ENCODE measurements around the gene PNLDC1. TPM values are rescaled to one million over a fixed set of nuclear protein-coding genes. Genes with fewer than 3 reads are reported as not detected.

PNLDC1 gene, protein sequence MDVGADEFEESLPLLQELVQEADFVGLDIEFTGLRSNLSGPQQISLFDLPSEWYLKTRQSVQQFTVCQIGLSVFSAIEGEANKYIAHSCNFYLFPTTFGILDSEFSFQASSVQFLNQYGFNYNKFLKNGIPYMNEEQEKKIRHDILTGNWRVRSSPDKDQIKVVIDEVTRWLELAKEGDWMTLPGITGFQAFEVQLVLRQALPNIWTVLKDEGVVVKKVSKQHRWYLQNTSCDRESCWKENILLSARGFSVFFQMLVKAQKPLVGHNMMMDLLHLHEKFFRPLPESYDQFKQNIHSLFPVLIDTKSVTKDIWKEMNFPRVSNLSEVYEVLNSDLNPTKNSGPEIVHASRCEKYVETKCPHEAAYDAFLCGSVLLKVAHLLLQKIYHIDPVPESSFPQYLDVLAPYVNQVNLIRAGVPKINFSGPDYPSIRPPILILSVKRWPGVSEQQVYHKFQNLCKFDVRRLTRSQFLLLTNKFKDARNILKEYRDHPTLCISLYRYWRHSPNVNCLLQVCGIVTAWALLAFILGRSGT
- total RNA-seq (2014; rRNA removed; shearing (Covaris generic)), result not detected in 2 replicates

DNA sequence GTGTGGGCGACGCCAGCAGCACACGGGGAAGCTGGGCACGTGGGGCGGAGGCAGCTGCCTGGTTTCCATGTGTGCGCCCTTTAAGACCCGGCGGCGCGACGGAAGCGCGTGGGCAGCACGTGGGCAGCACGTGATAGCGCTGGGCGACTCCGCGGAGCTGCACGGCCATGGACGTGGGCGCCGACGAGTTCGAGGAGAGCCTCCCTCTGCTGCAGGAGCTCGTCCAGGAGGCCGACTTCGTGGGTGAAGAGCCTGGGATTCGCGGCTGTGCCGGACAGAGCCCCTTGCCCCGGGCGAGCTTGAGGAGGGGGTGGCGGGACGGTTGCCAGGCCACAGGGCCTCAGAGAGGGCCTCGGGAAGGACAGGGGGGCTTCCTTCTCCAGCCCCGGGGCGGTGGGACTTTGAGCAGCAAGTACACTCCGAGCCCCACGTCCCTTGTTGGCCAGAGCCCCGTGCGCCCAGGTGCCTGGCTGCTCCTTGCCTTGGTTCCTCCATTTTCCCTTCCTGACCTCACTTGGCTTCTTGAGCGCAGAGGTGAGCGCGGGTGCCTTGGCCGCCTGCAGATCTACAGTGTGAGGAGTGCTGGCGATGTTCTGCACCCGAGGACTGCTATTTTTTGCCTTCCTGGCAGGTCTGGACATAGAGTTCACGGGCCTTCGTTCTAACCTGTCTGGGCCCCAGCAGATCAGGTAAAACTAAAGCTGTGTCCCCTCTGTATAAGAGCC lies at the start of gene PNLDC1:
Gene PNLDC1 (plus strand): TSS at position 136 of the 725 bp plus-strand sequence. CDS start 32 bp downstream, at position 168.
- no peak within 1 kb of the TSS for H3K27ac ChIP-seq
- peaks cover 34% of the 10 kb centered on the region for H3K36me3 ChIP-seq
- no peaks in the 10 kb centered on the region for H3K9me3 ChIP-seq (replicated peaks)
- H3K4me1 ChIP-seq (replicated peaks), result no peaks in the 10 kb centered on the region
- no peak within 1 kb of the TSS for H3K4me3 ChIP-seq
- no peak for DNase-seq (ENCODE audit: low read depth in 1 of 2, low spot score in 2 of 2)
- H3K27me3 ChIP-seq (replicated peaks), result no peaks in the 10 kb centered on the region

DNA sequence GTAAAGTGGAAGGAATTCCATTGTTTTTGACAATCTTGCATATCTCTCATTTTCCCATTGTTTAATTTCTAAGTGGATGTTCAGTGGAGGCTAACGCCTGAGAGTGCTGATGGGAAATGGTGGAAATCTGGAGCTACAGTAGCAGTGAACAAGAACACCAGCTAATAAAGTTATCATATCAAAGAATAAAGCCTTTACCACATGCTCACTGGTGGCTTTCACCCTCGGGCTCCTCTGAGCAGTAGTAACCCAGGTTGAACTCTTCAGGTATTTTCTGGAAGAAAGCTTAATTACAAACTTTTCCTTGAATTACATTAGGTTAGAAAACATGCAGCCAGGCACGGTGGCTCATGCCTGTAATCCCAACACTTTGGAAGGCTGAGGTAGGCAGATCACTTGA lies 48.6 kb upstream of the PNLDC1 start:
- Histone ChIP-seq H3K27ac (no peak overlapping the region), H3K9me3 (replicated peaks) (no peaks in the 10 kb centered on the region), H3K4me1 (replicated peaks) (peaks cover 4% of the 10 kb centered on the region; the same call in 1 of the 2 replicates), H3K4me3 (no peak overlapping the region), H3K27me3 (replicated peaks) (no peaks in the 10 kb centered on the region), H3K36me3 (peaks cover 83% of the 10 kb centered on the region)
- DNase-seq (ENCODE audit: low read depth in 1 of 2, low spot score in 2 of 2), result no peak

DNA sequence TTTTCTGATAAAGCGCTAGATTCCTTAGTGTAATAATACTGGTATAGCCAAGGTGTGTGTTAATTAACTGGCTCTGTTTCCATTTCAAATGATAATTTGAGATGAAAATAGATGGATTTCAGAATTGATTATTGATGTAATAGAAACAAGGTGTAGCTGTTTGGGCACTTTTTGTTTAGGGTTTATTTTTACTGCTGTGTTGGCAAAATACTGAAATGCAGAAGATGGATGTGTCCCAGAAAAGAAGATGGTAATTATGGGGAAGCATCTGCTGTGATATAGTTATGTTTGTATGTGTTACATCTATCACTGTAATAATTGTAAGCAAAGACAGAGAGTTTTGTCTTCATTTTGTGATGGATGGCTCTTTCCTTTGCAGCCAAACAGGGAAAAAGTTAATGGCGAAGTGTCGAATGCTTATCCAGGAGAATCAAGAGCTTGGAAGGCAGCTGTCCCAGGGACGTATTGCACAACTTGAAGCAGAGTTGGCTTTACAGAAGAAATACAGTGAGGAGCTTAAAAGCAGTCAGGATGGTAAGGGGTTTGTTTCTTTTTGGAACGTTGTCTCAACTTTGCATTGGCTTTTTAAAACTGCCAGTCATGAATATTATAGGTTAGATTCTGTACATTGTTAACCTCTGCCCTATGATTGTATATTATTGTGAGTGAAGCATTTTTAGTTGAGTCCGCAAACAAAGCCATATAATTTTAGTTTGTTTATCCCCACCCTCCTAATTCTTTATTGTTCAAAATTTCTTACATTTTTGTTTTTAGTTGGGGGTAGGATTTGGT lies 46.8 kb upstream of the PNLDC1 start:
- H3K4me1 ChIP-seq (replicated peaks), result peaks cover 9% of the 10 kb centered on the region
- no peak for DNase-seq (ENCODE audit: low read depth in 1 of 2, low spot score in 2 of 2)
- H3K27me3 ChIP-seq (replicated peaks), result no peaks in the 10 kb centered on the region
- no peak overlapping the region for H3K4me3 ChIP-seq
- H3K9me3 ChIP-seq (replicated peaks), result no peaks in the 10 kb centered on the region
- H3K27ac ChIP-seq, result no peak overlapping the region
- peaks cover 81% of the 10 kb centered on the region for H3K36me3 ChIP-seq

DNA sequence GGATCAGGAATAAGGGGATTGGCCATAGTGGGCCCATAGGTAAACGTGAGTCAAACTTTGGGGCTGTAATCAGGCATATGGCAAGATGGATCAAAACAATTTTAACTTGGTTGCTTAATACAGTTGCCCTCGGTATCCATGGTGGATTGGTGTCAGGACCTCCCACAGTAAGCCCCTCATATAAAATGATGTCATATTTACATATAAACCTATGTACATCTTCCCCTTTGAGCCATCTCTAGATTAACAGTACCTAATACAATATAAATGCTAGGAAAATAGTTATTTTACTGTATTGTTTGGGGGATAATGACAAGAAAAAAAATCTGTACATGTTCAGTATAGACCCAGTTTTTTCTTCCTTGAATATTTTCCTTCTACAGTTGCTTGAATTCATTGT lies 45.7 kb upstream of the PNLDC1 start:
- Histone ChIP-seq H3K9me3 (replicated peaks) (no peaks in the 10 kb centered on the region), H3K36me3 (peaks cover 80% of the 10 kb centered on the region), H3K27ac (no peak overlapping the region), H3K27me3 (replicated peaks) (no peaks in the 10 kb centered on the region), H3K4me3 (no peak overlapping the region), H3K4me1 (replicated peaks) (peaks cover 15% of the 10 kb centered on the region)
- no peak for DNase-seq (ENCODE audit: low read depth in 1 of 2, low spot score in 2 of 2)

DNA sequence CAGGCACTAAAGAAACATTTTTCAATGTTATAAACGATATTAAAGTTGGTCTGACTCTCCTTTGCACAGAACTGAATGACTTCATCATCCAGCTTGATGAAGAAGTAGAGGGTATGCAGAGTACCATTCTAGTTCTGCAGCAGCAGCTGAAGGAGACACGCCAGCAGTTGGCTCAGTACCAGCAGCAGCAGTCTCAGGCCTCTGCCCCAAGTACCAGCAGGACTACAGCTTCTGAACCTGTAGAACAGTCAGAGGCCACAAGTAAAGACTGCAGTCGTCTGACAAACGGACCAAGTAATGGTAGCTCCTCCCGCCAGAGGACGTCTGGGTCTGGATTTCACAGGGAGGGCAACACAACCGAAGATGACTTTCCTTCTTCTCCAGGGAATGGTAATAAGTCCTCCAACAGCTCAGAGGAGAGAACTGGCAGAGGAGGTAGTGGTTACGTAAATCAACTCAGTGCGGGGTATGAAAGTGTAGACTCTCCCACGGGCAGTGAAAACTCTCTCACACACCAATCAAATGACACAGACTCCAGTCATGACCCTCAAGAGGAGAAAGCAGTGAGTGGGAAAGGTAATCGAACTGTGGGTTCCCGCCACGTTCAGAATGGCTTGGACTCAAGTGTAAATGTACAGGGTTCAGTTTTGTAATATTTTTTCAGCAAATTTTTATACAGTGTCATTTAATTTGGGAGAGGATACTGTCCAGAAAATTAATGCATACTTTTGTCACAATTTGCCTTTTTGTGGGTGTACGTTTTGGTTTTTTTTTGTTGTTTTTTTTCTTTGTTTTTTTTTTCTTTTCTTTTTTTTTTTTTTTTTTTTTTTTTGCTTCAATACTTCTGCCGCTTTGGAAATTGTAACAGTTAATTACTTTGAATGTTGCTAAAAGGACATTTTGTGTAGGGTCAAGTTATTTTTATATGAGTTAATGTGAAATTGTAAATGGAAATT lies 44.8 kb upstream of the PNLDC1 start:
- no peak overlapping the region for H3K4me3 ChIP-seq

DNA sequence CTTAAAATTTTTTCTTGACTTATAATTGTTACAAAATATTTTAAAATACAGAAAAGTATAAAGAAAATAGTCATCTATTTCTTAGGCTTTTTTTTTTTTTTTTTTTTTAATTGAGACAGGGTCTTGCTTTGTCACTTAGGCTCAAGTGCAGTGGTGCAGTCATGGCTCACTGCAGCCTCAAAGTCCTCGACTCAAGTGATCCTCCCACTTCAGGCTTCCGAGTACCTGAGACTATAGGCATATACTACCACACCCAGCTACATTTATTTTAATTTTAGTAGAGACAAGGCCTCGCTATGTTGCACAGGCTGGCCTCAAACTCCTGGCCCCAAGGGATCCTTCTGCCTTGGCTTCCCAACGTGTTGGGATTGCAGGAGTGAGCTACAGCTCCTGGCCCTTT lies 43.6 kb upstream of the PNLDC1 start:
- Histone ChIP-seq H3K4me3 (no peak overlapping the region), H3K27ac (no peak overlapping the region), H3K9me3 (replicated peaks) (no peaks in the 10 kb centered on the region), H3K27me3 (replicated peaks) (no peaks in the 10 kb centered on the region), H3K4me1 (replicated peaks) (peaks cover 36% of the 10 kb centered on the region), H3K36me3 (peaks cover 77% of the 10 kb centered on the region)
- no peak for DNase-seq (ENCODE audit: low read depth in 1 of 2, low spot score in 2 of 2)

More for the DNA sequence above, 44.8 kb upstream of the PNLDC1 start:
- no peaks in the 10 kb centered on the region for H3K27me3 ChIP-seq (replicated peaks)
- no peak for DNase-seq (ENCODE audit: low read depth in 1 of 2, low spot score in 2 of 2)
- no peak overlapping the region for H3K27ac ChIP-seq
- no peaks in the 10 kb centered on the region for H3K9me3 ChIP-seq (replicated peaks)
- peaks cover 24% of the 10 kb centered on the region for H3K4me1 ChIP-seq (replicated peaks)
- H3K36me3 ChIP-seq, result peaks cover 76% of the 10 kb centered on the region

DNA sequence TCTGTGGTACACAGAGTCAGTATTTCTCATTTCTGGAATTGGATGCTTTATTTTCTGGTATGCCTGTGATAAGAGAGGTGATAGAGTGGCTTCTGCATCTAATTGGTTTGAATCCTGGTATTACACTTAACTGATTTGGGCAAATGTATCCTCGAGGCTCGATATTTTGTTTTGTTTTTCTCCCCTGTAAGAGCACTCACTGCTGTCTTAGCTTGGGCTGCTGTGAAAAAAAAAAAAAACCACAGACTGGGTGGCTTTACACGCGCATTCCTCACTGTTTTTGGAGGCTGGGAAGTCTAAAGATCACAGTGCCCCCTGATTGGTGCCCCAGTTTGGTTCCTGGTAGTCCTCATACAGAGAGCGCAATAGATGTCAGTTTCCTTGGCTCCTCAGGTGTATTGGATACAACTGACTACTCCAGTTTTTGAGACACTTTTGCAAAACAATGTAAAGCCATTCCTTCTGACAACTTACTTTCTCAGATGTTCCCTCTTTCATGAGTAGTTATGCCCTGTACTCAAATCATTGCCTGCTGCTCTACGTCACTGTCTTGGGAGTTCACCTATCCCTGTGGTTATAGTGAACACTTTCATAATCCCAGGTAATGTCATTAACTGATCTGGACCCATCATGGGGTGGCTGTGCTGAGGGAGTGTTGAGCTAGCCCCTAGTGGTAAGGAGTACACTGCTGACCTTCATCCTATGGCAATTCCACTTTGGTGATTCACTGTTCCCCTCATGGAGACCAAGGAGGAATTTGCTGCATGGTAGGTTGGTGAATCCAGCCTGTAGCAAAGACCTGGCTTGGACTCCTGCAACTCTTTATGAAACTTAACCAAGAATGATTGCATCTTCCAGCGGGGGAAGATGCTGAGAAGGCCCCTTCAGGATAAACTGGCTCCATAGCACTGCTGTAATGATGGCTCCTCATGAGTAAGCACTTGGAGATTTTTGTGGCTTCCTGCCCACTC lies 41.8 kb upstream of the PNLDC1 start:
- DNase-seq (ENCODE audit: low read depth in 1 of 2, low spot score in 2 of 2), result peak; percentile 45 to 50
- H3K4me3 ChIP-seq, result no peak overlapping the region
- H3K27ac ChIP-seq, result 0 out of 2 replicates have a peak overlapping the region, but pooled peaks have one; percentile 3
- no peaks in the 10 kb centered on the region for H3K27me3 ChIP-seq (replicated peaks)
- peaks cover 45% of the 10 kb centered on the region for H3K4me1 ChIP-seq (replicated peaks)
- H3K36me3 ChIP-seq, result peaks cover 71% of the 10 kb centered on the region
- H3K9me3 ChIP-seq (replicated peaks), result no peaks in the 10 kb centered on the region

DNA sequence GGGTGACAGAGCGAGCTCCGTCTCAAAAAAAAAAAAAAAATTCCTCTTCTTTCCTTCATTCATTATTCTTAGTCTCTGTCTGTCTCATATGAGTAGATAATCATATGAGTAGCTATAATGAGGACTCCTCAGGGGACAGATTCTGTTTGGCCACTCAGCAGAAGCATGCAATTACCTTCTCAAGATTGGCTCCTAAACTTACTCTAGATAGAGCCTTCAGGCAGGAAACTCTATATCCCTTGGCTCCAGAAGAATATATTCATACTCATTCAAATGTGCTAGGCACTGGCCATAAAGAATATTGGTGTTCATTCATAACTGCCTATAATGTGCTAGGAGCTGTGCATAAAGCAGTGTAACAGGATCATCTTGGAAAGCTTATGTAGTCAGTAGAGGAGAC lies 40.4 kb upstream of the PNLDC1 start:
- peak overlapping the region; percentile 94 for H3K27ac ChIP-seq

DNA sequence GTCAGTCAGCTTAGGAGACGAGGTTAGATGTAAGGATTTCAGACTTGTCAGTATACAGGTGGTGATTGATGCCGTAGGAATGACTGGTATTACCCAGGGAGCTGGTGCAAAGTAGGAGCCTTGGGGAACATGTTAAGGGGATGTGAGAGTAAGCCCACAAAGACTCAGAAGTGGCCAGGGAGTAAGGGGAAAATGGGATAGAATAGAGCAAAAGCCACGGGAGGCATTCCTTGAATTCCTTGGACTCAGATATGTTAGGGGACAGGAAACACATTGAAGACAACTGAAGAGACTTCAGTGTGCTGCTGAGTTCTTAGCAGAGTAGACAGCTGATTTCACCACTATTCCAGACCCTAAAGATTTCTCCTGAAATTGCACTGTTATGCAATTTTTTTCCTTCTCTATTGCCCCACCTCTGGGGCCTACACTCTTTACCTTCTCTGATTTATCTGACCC lies 39.4 kb upstream of the PNLDC1 start:
- Histone ChIP-seq H3K4me3 (peak overlapping the region; percentile 71), H3K27me3 (replicated peaks) (no peaks in the 10 kb centered on the region), H3K36me3 (peaks cover 67% of the 10 kb centered on the region), H3K27ac (peak overlapping the region; percentile 94), H3K9me3 (replicated peaks) (no peaks in the 10 kb centered on the region), H3K4me1 (replicated peaks) (peaks cover 40% of the 10 kb centered on the region)
- DNase-seq (ENCODE audit: low read depth in 1 of 2, low spot score in 2 of 2), result peak; percentile 81 to 85

More for the DNA sequence above, 40.4 kb upstream of the PNLDC1 start:
- no peak overlapping the region for H3K4me3 ChIP-seq
- H3K27me3 ChIP-seq (replicated peaks), result no peaks in the 10 kb centered on the region
- H3K4me1 ChIP-seq (replicated peaks), result peaks cover 40% of the 10 kb centered on the region
- peaks cover 66% of the 10 kb centered on the region for H3K36me3 ChIP-seq
- no peaks in the 10 kb centered on the region for H3K9me3 ChIP-seq (replicated peaks)
- no peak for DNase-seq (ENCODE audit: low read depth in 1 of 2, low spot score in 2 of 2)

DNA sequence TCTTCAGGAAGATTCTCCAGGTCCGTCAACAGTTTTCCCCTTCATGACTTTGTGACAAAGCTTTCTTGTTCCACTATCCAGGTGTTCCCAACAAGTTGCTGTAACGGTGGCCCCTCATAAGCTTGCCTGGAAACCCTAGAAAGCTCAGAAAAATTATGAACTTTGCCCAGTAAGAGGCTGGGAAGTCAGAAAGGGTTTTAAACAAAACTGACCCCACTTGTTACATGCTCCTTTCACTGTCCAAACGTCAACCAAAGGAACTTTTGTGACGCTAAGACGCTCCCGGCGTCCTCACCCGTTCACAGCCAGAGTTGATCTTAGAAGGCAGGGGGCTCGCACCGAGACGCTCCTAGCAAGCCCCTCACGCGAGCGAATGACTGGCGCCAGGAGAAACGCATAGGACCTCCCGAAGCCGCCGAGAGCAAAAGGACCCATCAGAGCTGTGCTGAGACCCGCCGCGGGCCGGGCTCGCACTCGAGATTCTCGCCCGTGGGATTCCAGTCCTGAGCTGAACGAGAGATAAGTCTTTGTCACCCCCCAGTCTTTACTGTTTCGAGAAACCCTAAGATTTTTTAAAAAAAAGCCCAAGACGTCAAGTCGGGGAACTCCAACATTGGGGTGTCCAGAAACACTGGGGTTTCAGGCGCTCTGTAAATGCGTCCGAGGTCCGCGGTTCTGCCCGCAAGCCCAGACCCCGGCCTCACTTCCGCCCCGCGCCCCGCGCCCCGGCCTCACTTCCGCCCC lies 38.8 kb upstream of the PNLDC1 start:
- Histone ChIP-seq H3K36me3 (peaks cover 68% of the 10 kb centered on the region), H3K4me1 (replicated peaks) (peaks cover 41% of the 10 kb centered on the region)
- DNase-seq (ENCODE audit: low read depth in 1 of 2, low spot score in 2 of 2), result peak; percentile 47 to 55

More for the DNA sequence above, 38.8 kb upstream of the PNLDC1 start:
- Histone ChIP-seq H3K27me3 (replicated peaks) (no peaks in the 10 kb centered on the region), H3K9me3 (replicated peaks) (no peaks in the 10 kb centered on the region), H3K27ac (peak overlapping the region; percentile 94), H3K4me3 (peak overlapping the region; percentile 71)
